GM21723 (cell line): ENCODE measurements around the gene NBPF20.
"Not testable (repeated sequence)": the region's sequence is repeated elsewhere in the genome, so short reads cannot be mapped to it uniquely, and the experiment has no call there.

ENCODE experiments used
- ATAC-seq: cut with Tn5 transposase; IDR thresholded peaks from one replicate; pipeline ENCODE4 v1.9.1; 2021; ENCODE audit warnings: mild to moderate bottlenecking, moderate library complexity; ENCODE audit not compliant: unreplicated experiment

NBPF20 gene

DNA sequence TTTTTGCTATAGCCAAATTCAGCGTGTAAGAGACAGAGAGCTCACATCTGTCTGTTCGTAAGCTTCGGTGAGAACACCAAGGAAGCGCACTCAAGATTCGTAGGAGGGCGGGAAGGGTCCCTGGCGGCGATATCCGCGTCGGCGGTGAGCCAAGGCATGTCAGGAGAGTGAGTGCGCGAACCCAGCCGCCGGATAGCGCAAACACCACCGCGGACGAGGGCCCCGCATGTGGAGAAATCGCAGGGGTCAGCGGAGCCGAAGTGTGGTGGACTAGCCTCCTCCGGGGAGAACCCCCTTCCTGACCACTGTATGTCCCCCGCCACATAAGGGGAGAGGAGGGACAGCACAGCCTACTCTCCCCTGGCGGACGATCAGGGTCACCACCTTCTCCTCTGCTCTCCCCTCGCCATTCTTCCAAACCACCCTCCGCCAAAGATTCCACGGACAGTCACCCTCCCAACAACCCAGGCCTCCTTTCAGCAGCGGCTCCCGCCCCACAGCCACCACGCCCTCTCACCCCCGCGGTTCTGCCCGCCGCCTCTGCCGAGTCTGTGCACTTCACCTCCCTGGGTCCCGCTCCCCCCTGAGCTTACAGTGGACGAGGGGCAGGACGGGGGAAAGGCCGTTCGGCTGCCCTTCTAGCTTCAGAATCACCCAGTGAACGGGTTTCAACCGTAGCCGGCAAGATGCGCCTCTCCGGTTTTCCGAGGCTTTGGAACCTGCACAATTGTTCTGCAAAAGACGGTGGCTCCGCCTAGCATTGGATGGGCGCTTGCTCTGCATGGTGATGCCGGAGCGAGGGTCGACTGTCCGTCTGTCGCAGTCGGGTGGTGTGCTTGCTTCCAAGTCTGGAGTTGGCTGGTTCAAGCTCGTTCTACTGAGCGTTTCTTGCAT, 6.2 kb upstream of the NBPF20 start:
- not testable (repeated sequence) for ATAC-seq

- ATAC-seq, result not testable (repeated sequence)
These were observed 5.4 kb upstream of the NBPF20 start for GRCh38 chr1:145430830-145431229.

GRCh38 chr1:145429329-145429728, 3.9 kb upstream of the NBPF20 start:
- ATAC-seq, result not testable (repeated sequence)

- ATAC-seq, result peak; percentile 75
These were observed 579 bp downstream of the NBPF20 start for GRCh38 chr1:145424612-145425435.

DNA sequence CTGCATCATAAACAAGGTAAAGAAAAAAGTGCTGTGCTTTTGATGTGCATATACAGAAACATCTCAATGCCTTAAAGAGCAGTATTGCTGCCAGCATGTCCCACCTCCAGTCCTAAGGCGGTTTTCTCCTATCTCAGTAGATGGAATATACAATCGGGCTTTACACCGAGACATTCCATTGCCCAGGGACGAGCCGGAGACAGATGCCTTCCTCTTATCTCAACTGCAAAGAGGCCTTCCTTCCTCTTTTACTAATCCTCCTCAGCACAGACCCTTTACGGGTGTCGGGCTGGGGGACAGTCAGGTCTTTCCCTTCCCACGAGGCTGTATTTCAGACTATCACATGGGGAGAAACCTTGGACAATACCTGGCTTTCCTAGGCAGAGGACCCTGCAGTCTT, 10.3 kb downstream of the NBPF20 start:
- not testable (repeated sequence) for ATAC-seq

DNA sequence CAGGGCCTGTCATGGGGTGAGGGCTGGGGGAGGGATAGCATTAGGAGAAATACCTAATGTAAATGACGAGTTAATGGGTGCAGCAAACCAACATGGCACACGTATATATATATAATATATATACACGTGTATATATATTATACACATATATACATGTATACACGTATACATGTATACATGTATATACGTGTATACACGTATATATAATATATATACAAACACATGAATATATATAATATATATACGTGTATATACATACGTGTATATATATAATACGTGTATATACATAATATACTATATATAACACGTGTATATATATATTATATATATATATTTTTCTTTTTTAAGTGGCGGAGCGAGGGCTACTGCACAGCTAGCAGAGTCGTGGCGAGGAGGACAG, 18.1 kb downstream of the NBPF20 start:
- not testable (repeated sequence) for ATAC-seq

- ATAC-seq, result not testable (repeated sequence)
These were observed 20.5 kb downstream of the NBPF20 start for GRCh38 chr1:145404949-145405348.

DNA sequence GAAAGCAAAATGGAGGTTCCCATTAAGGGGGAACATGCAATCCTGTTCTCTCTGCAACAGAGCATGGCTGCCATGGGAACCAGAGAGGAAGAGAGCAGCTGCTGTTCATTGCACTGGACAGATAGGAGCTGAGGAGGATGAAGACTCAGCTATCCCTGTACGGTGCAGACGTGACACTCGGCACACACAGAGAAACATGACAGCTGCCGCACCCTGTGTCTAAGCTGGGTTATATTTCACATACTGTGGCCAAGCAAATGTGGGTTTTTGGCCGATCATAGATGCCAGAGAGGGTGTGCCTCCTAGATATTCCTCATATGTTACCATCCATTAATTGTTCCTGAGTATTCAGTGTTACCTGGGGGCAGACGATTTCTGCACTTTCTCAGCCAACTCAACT, 24.7 kb downstream of the NBPF20 start:
- ATAC-seq, result not testable (repeated sequence)
